Measurements from ENCODE around the gene PADI2. TPM values are rescaled to one million over a fixed set of nuclear protein-coding genes. Genes with fewer than 3 reads are reported as not detected.

Gene PADI2
- total and polyA plus RNA-seq, 2 donors (not counting 3 experiments of a cell fraction or from before 2014, with no cell fraction given) = not detected

GRCh38 chr1:17165823-17166222, 46.6 kb upstream of the PADI2 start:
- Histone ChIP-seq H3K4me2 (ENCODE audit: insufficient read depth, low read length) (no peak overlapping the region), H3K79me2 (ENCODE audit: control insufficient read depth, insufficient read depth, low read length) (no peaks in the 10 kb centered on the region), H3K4me3 (replicated peaks in 1 of 3; ENCODE audit: insufficient read depth in 1 of 3, low read depth in 1 of 3, low read length in 3 of 3) (no peak overlapping the region), H3K27me3 (ENCODE audit: control insufficient read depth in 2 of 2, insufficient read depth in 2 of 2, low read length in 2 of 2) (no peaks in the 10 kb centered on the region), H3K36me3 (ENCODE audit: control insufficient read depth in 2 of 2, extremely low read depth in 1 of 2, insufficient read depth in 2 of 2, low read length in 2 of 2) (no peaks in the 10 kb centered on the region), H2AFZ (ENCODE audit: low read depth, low read length) (no peak overlapping the region), H3K9me3 (replicated peaks; ENCODE audit: control insufficient read depth, insufficient read depth, low read length) (no peaks in the 10 kb centered on the region), H4K20me1 (replicated peaks; ENCODE audit: control insufficient read depth, extremely low read depth, insufficient read depth, low read length) (no peaks in the 10 kb centered on the region), H3K9ac (replicated peaks; ENCODE audit: extremely low read depth, insufficient read depth, low read length) (no peak overlapping the region), H3K4me1 (ENCODE audit: control insufficient read depth, extremely low read depth, insufficient read depth, low read length) (no peaks in the 10 kb centered on the region), H3K27ac (ENCODE audit: insufficient read depth, low read depth, low read length) (no peak overlapping the region), H3K9me1 (replicated peaks; ENCODE audit: control insufficient read depth, extremely low read depth, insufficient read depth, low read length) (no peaks in the 10 kb centered on the region)
- DNase-seq (ENCODE audit: low read depth, low spot score) (no peak), FAIRE-seq (no peak)
- TF ChIP-seq FOS (IDR thresholded peaks at IDR 0.05; ENCODE audit: borderline replicate concordance, insufficient read depth, low read length) (no peak), MYC (IDR thresholded peaks at IDR 0.05; ENCODE audit: low read depth, low read length) (no peak), EZH2 (IDR thresholded peaks at IDR 0.05; ENCODE audit: borderline replicate concordance, low read depth, low read length, severe bottlenecking) (no peak)
- BruUV-seq (replicated peaks) = no TSS peak
- POLR2A ChIA-PET = no interaction called here
- intact Hi-C loops (cut with micrococcal nuclease) (no loop called here), dilution Hi-C loops (cut with MboI; ENCODE audit: extremely low pct_ligation_motif_present, low sequenced_read_pairs) (no loop called here)
- CTCF ChIA-PET = no interaction called here

GRCh38 chr1:17163789-17164666, 44.8 kb upstream of the PADI2 start:
- Histone ChIP-seq H3K4me1 (ENCODE audit: control insufficient read depth, extremely low read depth, insufficient read depth, low read length) (no peaks in the 10 kb centered on the region), H3K27ac (ENCODE audit: insufficient read depth, low read depth, low read length) (no peak overlapping the region), H3K4me3 (replicated peaks in 1 of 3; ENCODE audit: insufficient read depth in 1 of 3, low read depth in 1 of 3, low read length in 3 of 3) (no peak overlapping the region), H2AFZ (ENCODE audit: low read depth, low read length) (no peak overlapping the region), H3K79me2 (ENCODE audit: control insufficient read depth, insufficient read depth, low read length) (no peaks in the 10 kb centered on the region), H3K4me2 (ENCODE audit: insufficient read depth, low read length) (no peak overlapping the region), H3K9me3 (replicated peaks; ENCODE audit: control insufficient read depth, insufficient read depth, low read length) (no peaks in the 10 kb centered on the region), H4K20me1 (replicated peaks; ENCODE audit: control insufficient read depth, extremely low read depth, insufficient read depth, low read length) (no peaks in the 10 kb centered on the region), H3K36me3 (ENCODE audit: control insufficient read depth in 2 of 2, extremely low read depth in 1 of 2, insufficient read depth in 2 of 2, low read length in 2 of 2) (no peaks in the 10 kb centered on the region), H3K9me1 (replicated peaks; ENCODE audit: control insufficient read depth, extremely low read depth, insufficient read depth, low read length) (no peaks in the 10 kb centered on the region), H3K27me3 (ENCODE audit: control insufficient read depth in 2 of 2, insufficient read depth in 2 of 2, low read length in 2 of 2) (no peaks in the 10 kb centered on the region), H3K9ac (replicated peaks; ENCODE audit: extremely low read depth, insufficient read depth, low read length) (no peak overlapping the region)
- TF ChIP-seq FOS (IDR thresholded peaks at IDR 0.05; ENCODE audit: borderline replicate concordance, insufficient read depth, low read length) (no peak), MYC (IDR thresholded peaks at IDR 0.05; ENCODE audit: low read depth, low read length) (no peak), MAX (IDR thresholded peaks at IDR 0.05; ENCODE audit: insufficient read depth, insufficient read length) (no peak), GATA2 (IDR thresholded peaks at IDR 0.05; ENCODE audit: insufficient read depth, insufficient read length, low read depth, low read length) (no peak), CTCF (IDR thresholded peaks at IDR 0.05; ENCODE audit: extremely low read depth in 1 of 2, insufficient read depth in 1 of 2, low read depth in 1 of 2, low read length in 2 of 2) (no peak), EZH2 (IDR thresholded peaks at IDR 0.05; ENCODE audit: borderline replicate concordance, low read depth, low read length, severe bottlenecking) (no peak), JUN (IDR thresholded peaks at IDR 0.05; ENCODE audit: borderline replicate concordance, insufficient read depth, insufficient read length, low read depth) (no peak), POLR2AphosphoS5 (IDR thresholded peaks at IDR 0.05; ENCODE audit: insufficient read depth, low read depth, low read length) (no peak), POLR2A (IDR thresholded peaks at IDR 0.05; ENCODE audit: low read depth, low read length) (no peak)
- ChIA-PET POLR2A (no interaction called here), CTCF (no interaction called here)
- intact Hi-C loops (cut with micrococcal nuclease) = no loop called here
- FAIRE-seq (no peak), DNase-seq (ENCODE audit: low read depth, low spot score) (no peak)
- BruUV-seq (replicated peaks) = no TSS peak
- dilution Hi-C loops (cut with MboI; ENCODE audit: extremely low pct_ligation_motif_present, low sequenced_read_pairs) = no loop called here
